Ovary (tissue), 9 donors: ENCODE data around the gene AGTR1. TPM values are rescaled to one million over a fixed set of nuclear protein-coding genes. Genes with fewer than 3 reads are reported as not detected.

Source experiments
- DNase-seq, 5 donors: peaks; one replicate each; pipeline ENCODE4 v3.0.0-alpha.2; 2019 to 2020
- H3K27ac ChIP-seq, 2 donors: fragments of 200-600 bp; one replicate each; pipeline versions ENCODE4 v1.5.1 to v1.8.0; 2019 to 2022
- H3K27me3 ChIP-seq: fragments of 200-600 bp; one replicate; pipeline ENCODE4 v1.8.0; 2022
- H3K36me3 ChIP-seq: fragments of 200-600 bp; sonication (generic); one replicate; pipeline ENCODE4 v1.5.1; 2019
- H3K4me1 ChIP-seq: one replicate; pipeline ENCODE4 v1.8.1; 2013; ENCODE audit warnings: mild to moderate bottlenecking, moderate library complexity; ENCODE audit not compliant: insufficient read depth
- H3K4me3 ChIP-seq: fragments of 200-600 bp; sonication (generic); one replicate; pipeline ENCODE4 v1.5.1; 2017
- H3K9me3 ChIP-seq, 2 donors: fragments of 200-600 bp in 1 of 2; sonication (generic) in 1 of 2; one replicate each; pipeline versions ENCODE4 v1.5.1 to v1.8.1; 2013 to 2019; ENCODE audit warnings: mild to moderate bottlenecking in 1 of 2, moderate library complexity in 1 of 2
- CTCF ChIP-seq, 3 donors: fragments of 450-650 bp in 2 of 3; fragments of 200-600 bp in 1 of 3; IDR thresholded peaks; one replicate each; pipeline versions ENCODE4 v1.5.1 to v1.8.0; 2016 to 2022; ENCODE audit warnings: antibody characterized with exemption in 3 of 3, mild to moderate bottlenecking in 1 of 3
- EP300 ChIP-seq: sonication (generic); formaldehyde crosslinking; IDR thresholded peaks from one replicate; pipeline ENCODE4 v1.6.1; 2017; ENCODE audit warnings: antibody characterized with exemption
- POLR2A ChIP-seq: fragments of 450-650 bp; IDR thresholded peaks from one replicate; pipeline ENCODE4 v1.6.1; 2017; ENCODE audit warnings: antibody characterized with exemption, mild to moderate bottlenecking, moderate library complexity
- WGBS, 3 donors: extraction: QIAGEN DNeasy Blood & Tissue Kit in 1 of 3; methylation state at CpG; one replicate each; pipeline versions ENCODE4 v1.1.5 to v1.1.7; 2013 to 2017; 5-methylcytosine and 5-hydroxymethylcytosine counted together
- intact Hi-C, 4 donors: fragments of 100-400 bp; cut with DNase I; formaldehyde crosslinking; loops; one replicate each; pipeline versions ENCODE4 v1.11.0 to v1.15.1; 2022 to 2023
- polyA plus RNA-seq, 2 donors: library from polyadenylated mRNA; stranded (reverse); fragments of 200-250 nt in 1 of 2; fragments of 350-450 nt in 1 of 2; fragmentation: Illumina TruSeq in 1 of 2; extraction: RNeasy Lipid Tissue Mini Kit (QIAGEN cat#74804) in 1 of 2; gene quantifications; one replicate each; pipeline ENCODE4 v1.2.3, GENCODE V29; 2013 to 2014
- total RNA-seq, 7 donors: library from RNA; depleted of rRNA in 2 of 7; stranded (reverse); fragments of >200 nt in 2 of 7; fragmentation: NEBNext Ultra II Directional in 3 of 7; extraction: Animal tissue kit (Norgen Biotek cat#: 25700) in 3 of 7; gene quantifications; one replicate each; pipeline versions ENCODE4 v1.1.0 to v1.2.4, GENCODE V29; 2016 to 2023
- donor health status: DM: no; HTN: no; CAD: no; lungs with moderate emphysema.
- donor health status: DM: no; HTN: no; CAD: no.
- donor health status: Bipolar disorder and iron deficiency.
- donor health status: DM: yes; HTN: yes; CAD: no.
- donor health status: DM: no; HTN: no; CAD: no.
- donor health status: DM: yes; HTN: yes; CAD: no.

The AGTR1 gene
- total and polyA plus RNA-seq, 9 donors: 0.99 to 21.7 (median 2.5) TPM

- no peaks in the 10 kb centered on the region for H3K9me3 ChIP-seq
- H3K4me1 ChIP-seq: no peaks in the 10 kb centered on the region
- H3K36me3 ChIP-seq: no peaks in the 10 kb centered on the region
- 52 to 55% (median 53%) methylated on average over 3 of the region's 3 CpGs for WGBS, 3 donors
- H3K27ac ChIP-seq: no peak overlapping the region
- no peak overlapping the region for H3K4me3 ChIP-seq
- TF ChIP-seq EP300 (no peak), CTCF (IDR thresholded peaks at IDR 0.05) (no peak), POLR2A (no peak)
- H3K27me3 ChIP-seq: no peaks in the 10 kb centered on the region
- DNase-seq: no peak
- intact Hi-C loops: no loop called here
Observed at GRCh38 chr3:148763156-148763680, 65.5 kb downstream of the AGTR1 start.

- TF ChIP-seq EP300 (no peak), CTCF (IDR thresholded peaks at IDR 0.05) (no peak), POLR2A (no peak)
- intact Hi-C loops: no loop called here
- H3K4me1 ChIP-seq: no peaks in the 10 kb centered on the region
- no peaks in the 10 kb centered on the region for H3K9me3 ChIP-seq
- no peak overlapping the region for H3K27ac ChIP-seq
- no peaks in the 10 kb centered on the region for H3K27me3 ChIP-seq
- 47 to 69% (median 66%) methylated on average over 1 of the region's 1 CpG for WGBS, 3 donors
- DNase-seq: no peak
- H3K4me3 ChIP-seq: no peak overlapping the region
- H3K36me3 ChIP-seq: no peaks in the 10 kb centered on the region
Observed at GRCh38 chr3:148763986-148764935, 66.6 kb downstream of the AGTR1 start.

- intact Hi-C loops: no loop called here
- H3K27ac ChIP-seq: no peak overlapping the region
- H3K27me3 ChIP-seq: no peaks in the 10 kb centered on the region
- DNase-seq: no peak
- 31 to 63% (median 38%) methylated on average over 2 of the region's 2 CpGs for WGBS, 3 donors
- no peak overlapping the region for H3K4me3 ChIP-seq
- no peaks in the 10 kb centered on the region for H3K36me3 ChIP-seq
- no peak for TF ChIP-seq CTCF (IDR thresholded peaks at IDR 0.05)
- no peak for TF ChIP-seq EP300
- TF ChIP-seq POLR2A: no peak
- H3K9me3 ChIP-seq: no peaks in the 10 kb centered on the region
- no peaks in the 10 kb centered on the region for H3K4me1 ChIP-seq
Observed at GRCh38 chr3:148772361-148772760, 74.7 kb downstream of the AGTR1 start.

- Histone ChIP-seq H3K9me3 (no peaks in the 10 kb centered on the region), H3K4me1 (no peaks in the 10 kb centered on the region), H3K27me3 (no peaks in the 10 kb centered on the region), H3K4me3 (no peak overlapping the region), H3K27ac (no peak overlapping the region), H3K36me3 (no peaks in the 10 kb centered on the region)
- intact Hi-C loops: no loop called here
- DNase-seq: no peak
- TF ChIP-seq POLR2A (no peak), CTCF (IDR thresholded peaks at IDR 0.05) (no peak), EP300 (no peak)
Observed at GRCh38 chr3:148772835-148773234, 75.1 kb downstream of the AGTR1 start.
